BLaER1 (cell line): ENCODE results near the gene TEX261.

Experiments used
- H3K27ac ChIP-seq: shearing (Covaris generic); formaldehyde crosslinking; 2 replicates; pipeline ENCODE4 v1.8.1; 2022
- H3K27me3 ChIP-seq: shearing (Covaris generic); formaldehyde crosslinking; 2 replicates; pipeline ENCODE4 v1.8.1; 2022
- H3K36me3 ChIP-seq: shearing (Covaris generic); formaldehyde crosslinking; 2 replicates; pipeline ENCODE4 v1.8.1; 2022
- H3K4me1 ChIP-seq: shearing (Covaris generic); formaldehyde crosslinking; 2 replicates; pipeline ENCODE4 v1.8.1; 2022
- H3K4me2 ChIP-seq: shearing (Covaris generic); formaldehyde crosslinking; 2 replicates; pipeline ENCODE4 v1.8.1; 2022
- H3K4me3 ChIP-seq: shearing (Covaris generic); formaldehyde crosslinking; 2 replicates; pipeline ENCODE4 v1.8.1; 2022
- H3K9ac ChIP-seq: shearing (Covaris generic); formaldehyde crosslinking; 2 replicates; pipeline ENCODE4 v1.8.1; 2022
- H3K9me3 ChIP-seq: shearing (Covaris generic); formaldehyde crosslinking; 2 replicates; pipeline ENCODE4 v1.8.1; 2022
- H4K20me1 ChIP-seq: shearing (Covaris generic); formaldehyde crosslinking; 2 replicates; pipeline ENCODE4 v1.8.1; 2022
- Cebpa-rat ChIP-seq: shearing (Covaris generic); IDR thresholded peaks from 2 replicates; pipeline ENCODE4 v1.8.1; 2022

The TEX261 gene

GRCh38 chr2:70990216-70990615, 4.5 kb downstream of the TEX261 start:
- Histone ChIP-seq H4K20me1 (peaks cover 92% of the 10 kb centered on the region), H3K4me1 (peaks cover 27% of the 10 kb centered on the region), H3K36me3 (peaks cover 80% of the 10 kb centered on the region)

GRCh38 chr2:70988726-70989648, 5.7 kb downstream of the TEX261 start:
- peaks cover 81% of the 10 kb centered on the region for H3K36me3 ChIP-seq
- peaks cover 26% of the 10 kb centered on the region for H3K4me1 ChIP-seq

More at GRCh38 chr2:70990216-70990615, 4.5 kb downstream of the TEX261 start:
- Histone ChIP-seq H3K4me2 (no peak overlapping the region), H3K27me3 (no peaks in the 10 kb centered on the region), H3K27ac (no peak overlapping the region), H3K9me3 (no peaks in the 10 kb centered on the region), H3K9ac (no peak overlapping the region), H3K4me3 (no peak overlapping the region)
- TF ChIP-seq Cebpa-rat, result no peak

DNA sequence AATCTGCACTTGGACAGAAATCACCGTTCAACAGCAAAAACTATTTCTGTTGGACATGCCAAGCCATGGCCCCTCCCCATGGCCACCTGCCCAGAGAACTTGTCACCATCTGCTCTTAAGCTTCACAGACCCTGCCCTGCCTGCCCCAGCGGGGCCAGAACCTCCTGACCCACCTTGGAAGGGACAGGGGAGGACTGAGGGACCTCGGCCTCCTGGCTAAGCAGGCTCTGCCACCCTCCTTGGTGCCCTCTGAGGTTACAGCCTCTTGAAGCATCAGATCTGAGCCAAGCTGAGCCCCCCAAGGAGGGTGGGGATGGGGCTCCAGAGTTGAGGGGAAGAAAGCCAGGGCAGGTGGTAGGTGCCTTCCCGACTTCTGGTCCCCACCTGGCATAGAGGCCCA, 6.5 kb downstream of the TEX261 start:
- no peak overlapping the region for H3K9ac ChIP-seq
- no peak overlapping the region for H3K4me3 ChIP-seq
- TF ChIP-seq Cebpa-rat, result no peak
- H3K9me3 ChIP-seq, result no peaks in the 10 kb centered on the region
- peaks cover 18% of the 10 kb centered on the region for H3K4me1 ChIP-seq
- no peak overlapping the region for H3K4me2 ChIP-seq
- peaks cover 94% of the 10 kb centered on the region for H4K20me1 ChIP-seq
- peaks cover 86% of the 10 kb centered on the region for H3K36me3 ChIP-seq
- no peak overlapping the region for H3K27ac ChIP-seq
- no peaks in the 10 kb centered on the region for H3K27me3 ChIP-seq

More at GRCh38 chr2:70988726-70989648, 5.7 kb downstream of the TEX261 start:
- Histone ChIP-seq H3K27ac (no peak overlapping the region), H3K9me3 (no peaks in the 10 kb centered on the region), H4K20me1 (peaks cover 94% of the 10 kb centered on the region), H3K4me2 (no peak overlapping the region), H3K27me3 (no peaks in the 10 kb centered on the region), H3K4me3 (no peak overlapping the region), H3K9ac (no peak overlapping the region)
- TF ChIP-seq Cebpa-rat, result no peak

DNA sequence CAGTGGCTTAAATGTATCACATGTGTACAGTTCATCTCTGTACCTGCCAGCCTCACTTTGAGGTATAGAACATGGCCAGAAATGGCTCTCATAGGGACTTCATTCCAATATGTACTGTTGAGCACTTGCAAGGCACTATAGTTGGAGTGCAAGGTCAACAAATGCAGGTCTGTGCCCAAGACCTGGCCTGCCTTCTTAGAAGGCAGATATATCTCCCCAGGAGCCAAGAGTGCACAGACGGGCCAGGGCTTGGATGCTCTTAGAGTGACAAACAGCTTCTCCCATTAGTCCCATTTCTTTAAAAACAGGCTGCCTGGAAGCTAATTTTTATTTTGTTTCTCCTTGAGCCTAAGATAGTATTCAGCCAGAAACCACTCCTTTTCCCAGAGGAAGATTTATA, 7.3 kb downstream of the TEX261 start:
- no peaks in the 10 kb centered on the region for H3K9me3 ChIP-seq
- H3K4me2 ChIP-seq, result no peak overlapping the region
- TF ChIP-seq Cebpa-rat, result no peak
- H3K4me1 ChIP-seq, result peaks cover 12% of the 10 kb centered on the region
- no peak overlapping the region for H3K4me3 ChIP-seq
- H3K27ac ChIP-seq, result no peak overlapping the region
- H3K9ac ChIP-seq, result no peak overlapping the region
- H3K36me3 ChIP-seq, result peaks cover 86% of the 10 kb centered on the region
- peaks cover 95% of the 10 kb centered on the region for H4K20me1 ChIP-seq
- no peaks in the 10 kb centered on the region for H3K27me3 ChIP-seq

DNA sequence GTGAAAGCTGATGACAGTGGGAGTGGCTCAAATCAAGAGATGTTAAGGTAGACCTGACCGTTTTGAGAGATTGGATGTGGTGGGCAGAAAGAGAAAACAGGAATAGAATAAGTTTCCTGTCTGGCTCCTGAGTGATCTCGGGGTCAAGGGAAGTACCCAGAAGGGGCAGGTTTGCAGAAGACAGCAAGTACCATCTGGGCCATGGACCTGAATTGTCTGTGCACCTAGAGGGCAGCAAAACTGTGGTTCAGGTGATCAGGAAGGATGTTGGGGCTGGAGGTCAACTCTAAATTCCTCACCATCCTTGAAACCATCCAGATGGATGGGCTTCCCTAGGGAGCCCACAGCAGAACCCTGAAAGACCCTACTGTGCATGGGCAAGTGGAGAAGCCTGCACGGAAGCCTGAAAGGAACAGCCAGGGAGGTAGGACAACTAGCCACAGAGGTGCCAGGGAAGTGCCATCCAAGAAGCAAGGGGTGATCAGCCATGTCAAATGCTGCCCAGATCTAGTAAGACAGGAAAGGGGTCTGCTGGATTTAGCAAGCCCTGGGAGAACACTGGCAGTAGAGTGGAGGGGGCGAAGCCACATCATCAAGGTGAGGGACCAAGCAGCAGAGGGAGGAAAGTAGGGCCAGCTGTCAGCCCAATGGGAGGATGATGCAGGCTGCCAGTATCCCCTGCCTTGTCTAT, 8.0 kb downstream of the TEX261 start:
- Histone ChIP-seq H4K20me1 (peaks cover 95% of the 10 kb centered on the region), H3K9ac (no peak overlapping the region), H3K4me1 (peaks cover 16% of the 10 kb centered on the region), H3K4me2 (no peak overlapping the region), H3K27ac (no peak overlapping the region), H3K4me3 (no peak overlapping the region), H3K9me3 (no peaks in the 10 kb centered on the region), H3K27me3 (no peaks in the 10 kb centered on the region), H3K36me3 (peaks cover 82% of the 10 kb centered on the region)
- TF ChIP-seq Cebpa-rat, result no peak

DNA sequence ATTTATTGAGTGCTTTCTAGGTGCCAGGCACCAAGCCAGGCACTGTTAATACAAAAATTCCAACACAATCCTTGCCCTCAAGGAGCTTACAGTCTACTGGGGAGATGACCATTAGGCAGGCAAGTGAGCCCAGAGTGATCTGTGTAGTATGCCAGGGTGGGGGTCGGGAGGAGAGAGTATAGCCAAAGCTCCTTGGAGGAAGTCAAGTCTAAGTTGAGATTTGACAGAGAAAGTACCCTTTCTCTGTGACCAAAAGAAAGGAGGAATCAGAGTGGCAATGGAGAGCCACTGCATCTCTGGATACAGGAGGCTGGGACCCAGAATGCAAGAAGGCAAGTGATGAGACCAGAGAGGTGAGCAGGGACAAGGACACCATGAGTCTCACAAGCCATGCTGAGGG, 8.7 kb downstream of the TEX261 start:
- no peak for TF ChIP-seq Cebpa-rat
- H3K9ac ChIP-seq, result no peak overlapping the region
- H3K4me3 ChIP-seq, result no peak overlapping the region
- peaks cover 16% of the 10 kb centered on the region for H3K4me1 ChIP-seq
- no peak overlapping the region for H3K27ac ChIP-seq
- H3K36me3 ChIP-seq, result peaks cover 75% of the 10 kb centered on the region
- peaks cover 95% of the 10 kb centered on the region for H4K20me1 ChIP-seq
- no peaks in the 10 kb centered on the region for H3K27me3 ChIP-seq
- H3K4me2 ChIP-seq, result no peak overlapping the region
- no peaks in the 10 kb centered on the region for H3K9me3 ChIP-seq

GRCh38 chr2:70985283-70985688, 9.4 kb downstream of the TEX261 start:
- Histone ChIP-seq H4K20me1 (peaks cover 95% of the 10 kb centered on the region), H3K27ac (no peak overlapping the region), H3K4me2 (no peak overlapping the region), H3K4me3 (no peak overlapping the region), H3K9me3 (no peaks in the 10 kb centered on the region), H3K4me1 (peaks cover 16% of the 10 kb centered on the region), H3K36me3 (peaks cover 68% of the 10 kb centered on the region), H3K27me3 (no peaks in the 10 kb centered on the region), H3K9ac (no peak overlapping the region)
- TF ChIP-seq Cebpa-rat, result no peak

DNA sequence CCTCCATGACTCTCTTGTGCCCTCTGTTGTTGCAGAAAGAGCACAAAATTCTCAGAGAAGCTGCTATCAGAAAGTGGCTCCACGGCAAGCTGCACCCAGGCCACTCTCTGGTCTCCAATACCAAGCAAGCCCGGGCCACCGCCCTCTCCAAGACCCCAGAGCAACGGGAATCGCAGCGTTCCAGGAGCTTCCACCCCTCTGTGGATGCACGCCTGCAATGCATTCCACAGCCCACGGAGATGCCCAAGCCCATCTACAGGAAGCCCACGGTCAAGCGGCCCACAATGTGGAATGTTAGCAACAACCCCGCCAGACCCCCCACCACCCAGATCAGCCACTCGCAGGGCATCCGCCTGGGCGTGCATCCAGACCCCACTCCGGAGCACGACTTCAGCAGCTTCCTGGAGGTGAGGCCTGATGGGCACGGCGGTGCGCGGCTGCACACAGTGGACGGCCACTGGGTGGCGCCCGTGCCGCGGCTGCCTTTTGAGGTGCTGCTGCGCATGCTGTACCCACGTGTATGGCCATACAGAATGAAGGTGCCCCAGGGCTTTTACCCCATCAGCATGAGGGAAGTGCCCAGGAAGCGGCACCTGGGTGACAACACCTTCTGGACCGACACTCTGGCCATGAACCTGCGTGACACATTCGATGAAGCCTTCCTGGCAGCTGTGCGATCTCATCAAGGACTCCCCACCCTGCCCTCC, 9.9 kb downstream of the TEX261 start:
- Histone ChIP-seq H3K9ac (no peak overlapping the region), H3K27me3 (peaks cover 2% of the 10 kb centered on the region), H4K20me1 (peaks cover 95% of the 10 kb centered on the region), H3K4me2 (no peak overlapping the region), H3K27ac (no peak overlapping the region), H3K36me3 (peaks cover 65% of the 10 kb centered on the region), H3K9me3 (no peaks in the 10 kb centered on the region), H3K4me1 (peaks cover 16% of the 10 kb centered on the region), H3K4me3 (no peak overlapping the region)
- no peak for TF ChIP-seq Cebpa-rat

GRCh38 chr2:70984228-70984575, 10.5 kb downstream of the TEX261 start:
- TF ChIP-seq Cebpa-rat, result no peak
- no peak overlapping the region for H3K9ac ChIP-seq

More at GRCh38 chr2:70984228-70984575, 10.5 kb downstream of the TEX261 start:
- peaks cover 62% of the 10 kb centered on the region for H3K36me3 ChIP-seq
- peaks cover 16% of the 10 kb centered on the region for H3K4me1 ChIP-seq
- peaks cover 95% of the 10 kb centered on the region for H4K20me1 ChIP-seq
- no peaks in the 10 kb centered on the region for H3K9me3 ChIP-seq
- H3K4me2 ChIP-seq, result no peak overlapping the region
- no peak overlapping the region for H3K27ac ChIP-seq
- H3K27me3 ChIP-seq, result peaks cover 7% of the 10 kb centered on the region
- H3K4me3 ChIP-seq, result no peak overlapping the region
